Mesothelial cell of epicardium (in vitro differentiated cells): ENCODE results near the gene GPANK1. TPM values are rescaled to one million over a fixed set of nuclear protein-coding genes. Genes with fewer than 3 reads are reported as not detected.
"Not testable (repeated sequence)": the region's sequence is repeated elsewhere in the genome, so short reads cannot be mapped to it uniquely, and the experiment has no call there.

ENCODE experiments used
- DNase-seq, 2 experiments: peaks; one replicate each; pipeline ENCODE4 v3.0.0; 2021; ENCODE audit warnings: low spot score in 2 of 2; ENCODE audit not compliant: unreplicated experiment in 2 of 2
- H3K27ac Mint-ChIP-seq: 2 replicates; pipeline ENCODE4 v1.8.0; 2021; ENCODE audit warnings: mixed read lengths
- H3K27me3 Mint-ChIP-seq: 2 replicates; pipeline ENCODE4 v1.8.0; 2021; ENCODE audit warnings: low read depth, mixed read lengths
- H3K36me3 Mint-ChIP-seq: 2 replicates; pipeline ENCODE4 v1.8.0; 2021; ENCODE audit warnings: mixed read lengths
- H3K4me1 Mint-ChIP-seq: 2 replicates; pipeline ENCODE4 v1.8.0; 2021; ENCODE audit warnings: mixed read lengths
- H3K4me3 Mint-ChIP-seq: 2 replicates; pipeline ENCODE4 v1.8.0; 2021; ENCODE audit warnings: mild to moderate bottlenecking, moderate library complexity, mixed read lengths
- H3K9me3 Mint-ChIP-seq: 2 replicates; pipeline ENCODE4 v1.8.0; 2021; ENCODE audit warnings: mixed read lengths
- total RNA-seq: library from RNA; stranded (reverse); gene quantifications from 3 replicates; pipeline ENCODE4 v1.2.1, GENCODE V29; 2021
- TF ChIP-seq, protein P1 (sequence below): fragments of 200-600 bp; sonication (generic); IDR thresholded peaks from one replicate; pipeline ENCODE4 v1.5.0; 2021; ENCODE audit warnings: antibody characterized with exemption; ENCODE audit not compliant: unreplicated experiment

The GPANK1 gene
- total RNA-seq, 1 donor from 2014 or later, result 14.8 TPM

DNA sequence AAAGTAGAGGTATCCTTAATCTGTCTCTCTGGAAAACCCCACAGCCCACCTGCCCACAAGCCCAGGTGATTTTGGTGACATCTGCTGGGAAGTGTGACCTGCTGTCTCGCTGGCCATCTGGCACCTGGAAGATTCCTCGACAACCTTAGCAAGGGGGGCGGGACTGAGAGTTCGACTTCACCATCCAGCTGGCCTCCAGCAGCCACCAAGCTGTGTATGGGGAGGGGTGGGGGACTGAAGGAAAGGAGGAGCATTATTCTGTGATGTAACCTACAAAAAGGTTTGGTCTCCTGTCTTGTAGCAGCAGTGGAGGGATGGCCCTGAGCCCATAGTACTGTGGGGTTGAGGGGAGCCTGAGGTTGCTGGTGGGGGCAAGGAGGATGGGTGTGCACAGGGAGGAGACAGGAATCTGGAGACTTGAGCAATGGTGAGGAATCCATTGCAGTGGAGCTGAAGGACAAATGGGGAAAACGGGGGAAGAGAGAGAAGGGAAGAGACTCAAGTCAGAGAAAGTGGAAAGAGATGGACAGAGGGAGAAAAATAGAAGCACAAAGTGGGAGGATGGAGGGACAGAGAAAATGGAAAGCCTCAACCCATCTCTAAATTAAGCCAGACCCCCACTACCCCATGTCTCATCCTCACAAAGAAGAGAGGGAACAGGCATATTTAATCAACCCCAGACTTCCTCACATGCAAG lies 45.9 kb upstream of the GPANK1 start:
- DNase-seq, result no peak
- TF ChIP-seq, protein P1, sequence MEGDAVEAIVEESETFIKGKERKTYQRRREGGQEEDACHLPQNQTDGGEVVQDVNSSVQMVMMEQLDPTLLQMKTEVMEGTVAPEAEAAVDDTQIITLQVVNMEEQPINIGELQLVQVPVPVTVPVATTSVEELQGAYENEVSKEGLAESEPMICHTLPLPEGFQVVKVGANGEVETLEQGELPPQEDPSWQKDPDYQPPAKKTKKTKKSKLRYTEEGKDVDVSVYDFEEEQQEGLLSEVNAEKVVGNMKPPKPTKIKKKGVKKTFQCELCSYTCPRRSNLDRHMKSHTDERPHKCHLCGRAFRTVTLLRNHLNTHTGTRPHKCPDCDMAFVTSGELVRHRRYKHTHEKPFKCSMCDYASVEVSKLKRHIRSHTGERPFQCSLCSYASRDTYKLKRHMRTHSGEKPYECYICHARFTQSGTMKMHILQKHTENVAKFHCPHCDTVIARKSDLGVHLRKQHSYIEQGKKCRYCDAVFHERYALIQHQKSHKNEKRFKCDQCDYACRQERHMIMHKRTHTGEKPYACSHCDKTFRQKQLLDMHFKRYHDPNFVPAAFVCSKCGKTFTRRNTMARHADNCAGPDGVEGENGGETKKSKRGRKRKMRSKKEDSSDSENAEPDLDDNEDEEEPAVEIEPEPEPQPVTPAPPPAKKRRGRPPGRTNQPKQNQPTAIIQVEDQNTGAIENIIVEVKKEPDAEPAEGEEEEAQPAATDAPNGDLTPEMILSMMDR, result no peak
- H3K27ac Mint-ChIP-seq, result no peak overlapping the region
- no peaks in the 10 kb centered on the region for H3K9me3 Mint-ChIP-seq
- H3K4me1 Mint-ChIP-seq, result peaks cover 26% of the 10 kb centered on the region
- H3K27me3 Mint-ChIP-seq, result no peaks in the 10 kb centered on the region
- H3K36me3 Mint-ChIP-seq, result no peaks in the 10 kb centered on the region
- H3K4me3 Mint-ChIP-seq, result no peak overlapping the region

DNA sequence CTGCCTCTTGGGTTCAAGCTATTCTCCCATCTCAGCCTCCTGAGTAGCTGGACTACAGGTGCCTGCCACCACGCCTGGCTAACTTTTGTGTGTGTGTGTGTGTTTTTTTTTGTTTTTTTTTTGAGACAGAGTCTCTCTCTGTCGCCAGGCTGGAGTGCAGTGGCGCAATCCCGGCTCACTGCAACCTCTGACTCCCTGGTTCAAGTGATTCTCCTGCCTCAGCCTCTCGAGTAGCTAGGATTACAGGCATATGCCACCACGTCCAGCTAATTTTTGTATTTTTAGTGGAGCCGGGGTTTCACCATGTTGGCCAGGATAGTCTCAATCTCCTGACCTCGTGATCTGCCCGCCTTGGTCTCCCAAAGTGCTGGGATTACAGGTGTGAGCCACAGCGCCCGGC lies 44.4 kb upstream of the GPANK1 start:
- H3K4me3 Mint-ChIP-seq, H3K36me3 Mint-ChIP-seq, H3K9me3 Mint-ChIP-seq, DNase-seq, H3K27me3 Mint-ChIP-seq, H3K27ac Mint-ChIP-seq: not testable (repeated sequence)
- H3K4me1 Mint-ChIP-seq, result peaks cover 19% of the 10 kb centered on the region

DNA sequence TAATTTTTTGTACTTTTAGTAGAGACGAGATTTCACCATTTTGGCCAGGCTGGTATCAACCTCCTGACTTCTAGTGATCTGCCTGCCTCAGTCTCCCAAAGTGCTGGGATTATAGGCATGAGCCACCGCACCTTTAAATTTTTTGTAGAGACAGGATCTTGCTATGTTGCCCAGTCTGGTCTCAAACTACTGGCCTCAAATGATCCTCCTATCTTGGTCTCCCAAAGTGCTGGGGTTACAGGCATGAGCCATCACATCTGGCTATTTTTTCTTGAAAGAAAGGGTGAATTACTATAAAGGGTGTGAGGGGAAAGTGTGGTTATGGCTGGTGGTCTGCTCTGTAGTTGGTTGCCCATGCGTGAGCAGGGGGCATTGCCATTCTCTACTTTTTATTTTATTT lies 43.4 kb upstream of the GPANK1 start:
- Mint-ChIP-seq H3K4me1 (peaks cover 13% of the 10 kb centered on the region), H3K27me3 (no peaks in the 10 kb centered on the region), H3K36me3 (no peaks in the 10 kb centered on the region), H3K9me3 (no peaks in the 10 kb centered on the region), H3K27ac (no peak overlapping the region), H3K4me3 (no peak overlapping the region)
- no peak for DNase-seq
- TF ChIP-seq, protein P1, result no peak

DNA sequence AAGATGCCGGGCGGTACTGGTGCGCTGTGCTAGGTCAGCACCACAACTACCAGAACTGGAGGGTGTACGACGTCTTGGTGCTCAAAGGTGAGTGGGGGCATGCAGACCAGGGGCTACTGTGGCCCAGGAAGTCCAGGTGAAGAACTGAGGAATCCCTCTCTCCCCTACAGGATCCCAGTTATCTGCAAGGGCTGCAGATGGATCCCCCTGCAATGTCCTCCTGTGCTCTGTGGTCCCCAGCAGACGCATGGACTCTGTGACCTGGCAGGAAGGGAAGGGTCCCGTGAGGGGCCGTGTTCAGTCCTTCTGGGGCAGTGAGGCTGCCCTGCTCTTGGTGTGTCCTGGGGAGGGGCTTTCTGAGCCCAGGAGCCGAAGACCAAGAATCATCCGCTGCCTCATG lies 42.9 kb upstream of the GPANK1 start:
- H3K4me1 Mint-ChIP-seq, result peaks cover 10% of the 10 kb centered on the region
- H3K27ac Mint-ChIP-seq, result no peak overlapping the region
- H3K4me3 Mint-ChIP-seq, result no peak overlapping the region
- H3K9me3 Mint-ChIP-seq, result no peaks in the 10 kb centered on the region
- no peaks in the 10 kb centered on the region for H3K36me3 Mint-ChIP-seq
- no peak for DNase-seq
- TF ChIP-seq, protein P1, result no peak
- H3K27me3 Mint-ChIP-seq, result no peaks in the 10 kb centered on the region

DNA sequence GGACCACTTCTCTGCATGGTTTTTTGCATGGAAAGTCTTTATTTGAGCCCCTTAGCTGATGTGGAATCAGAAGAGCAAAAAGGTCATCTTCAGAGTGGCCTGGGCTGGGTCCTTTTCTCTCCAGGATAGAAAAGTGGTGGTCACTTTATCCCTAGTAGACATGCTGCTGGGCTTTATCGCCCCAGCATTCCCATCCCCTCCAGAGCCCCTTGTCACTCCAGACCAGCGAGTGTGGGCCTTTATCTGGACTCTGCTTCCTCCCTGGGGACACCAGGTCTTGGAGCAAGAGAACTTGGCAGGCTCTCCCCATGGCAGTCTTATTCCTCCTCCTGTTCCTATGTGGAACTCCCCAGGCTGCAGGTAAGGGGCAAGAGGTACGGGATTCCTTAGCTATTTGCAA lies 41.8 kb upstream of the GPANK1 start, which contains the start of gene LY6G6F:
Gene LY6G6F, plus strand, starts transcription at position 268 of the 400 bp plus-strand sequence. Its CDS starts 41 bp downstream, at position 309.
- Mint-ChIP-seq H3K4me3 (no peak within 1 kb of the TSS), H3K27ac (no peak within 1 kb of the TSS), H3K9me3 (no peaks in the 10 kb centered on the region), H3K4me1 (peaks cover 9% of the 10 kb centered on the region), H3K36me3 (no peaks in the 10 kb centered on the region), H3K27me3 (no peaks in the 10 kb centered on the region)
- TF ChIP-seq, protein P1, result no peak
- DNase-seq, result no peak

DNA sequence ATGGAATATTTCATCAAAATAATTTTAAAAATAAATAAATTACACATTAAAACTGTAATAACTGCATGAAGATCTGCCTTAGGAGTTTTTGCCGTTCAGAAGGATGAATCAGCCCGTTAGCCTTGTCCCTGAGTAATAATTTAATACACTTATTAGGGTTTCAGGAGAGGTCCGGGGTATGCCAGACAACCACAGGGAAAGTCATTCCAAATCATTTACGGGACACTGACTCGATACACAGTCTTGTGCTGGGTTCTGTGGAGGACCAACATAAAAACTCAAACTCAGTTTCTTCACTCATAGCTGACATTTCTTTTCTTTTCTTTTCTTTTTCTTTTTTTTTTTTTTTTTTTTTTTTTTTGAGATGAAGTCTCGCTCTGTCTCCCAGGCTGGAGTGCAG lies 41.1 kb upstream of the GPANK1 start:
- DNase-seq, result no peak
- TF ChIP-seq, protein P1, result no peak
- no peaks in the 10 kb centered on the region for H3K36me3 Mint-ChIP-seq
- peaks cover 15% of the 10 kb centered on the region for H3K4me1 Mint-ChIP-seq
- no peaks in the 10 kb centered on the region for H3K9me3 Mint-ChIP-seq
- H3K27ac Mint-ChIP-seq, result no peak overlapping the region
- no peak overlapping the region for H3K4me3 Mint-ChIP-seq
- H3K27me3 Mint-ChIP-seq, result no peaks in the 10 kb centered on the region
